Astrocyte (in vitro differentiated cells and primary cell): Measurements from ENCODE around the gene NETO2.

Source experiments
- EZH2 ChIP-seq: IDR thresholded peaks from 2 replicates; pipeline ENCODE4 v1.6.1; 2012; ENCODE audit warnings: mild to moderate bottlenecking, low read length, inconsistent platforms; ENCODE audit not compliant: insufficient read depth
- TF ChIP-seq, protein P1 (sequence below): IDR thresholded peaks from 2 replicates; pipeline ENCODE4 v1.5.1; 2011; ENCODE audit warnings: low read depth, mild to moderate bottlenecking, inconsistent platforms, low read length, moderate library complexity; ENCODE audit not compliant: insufficient read depth

DNA sequence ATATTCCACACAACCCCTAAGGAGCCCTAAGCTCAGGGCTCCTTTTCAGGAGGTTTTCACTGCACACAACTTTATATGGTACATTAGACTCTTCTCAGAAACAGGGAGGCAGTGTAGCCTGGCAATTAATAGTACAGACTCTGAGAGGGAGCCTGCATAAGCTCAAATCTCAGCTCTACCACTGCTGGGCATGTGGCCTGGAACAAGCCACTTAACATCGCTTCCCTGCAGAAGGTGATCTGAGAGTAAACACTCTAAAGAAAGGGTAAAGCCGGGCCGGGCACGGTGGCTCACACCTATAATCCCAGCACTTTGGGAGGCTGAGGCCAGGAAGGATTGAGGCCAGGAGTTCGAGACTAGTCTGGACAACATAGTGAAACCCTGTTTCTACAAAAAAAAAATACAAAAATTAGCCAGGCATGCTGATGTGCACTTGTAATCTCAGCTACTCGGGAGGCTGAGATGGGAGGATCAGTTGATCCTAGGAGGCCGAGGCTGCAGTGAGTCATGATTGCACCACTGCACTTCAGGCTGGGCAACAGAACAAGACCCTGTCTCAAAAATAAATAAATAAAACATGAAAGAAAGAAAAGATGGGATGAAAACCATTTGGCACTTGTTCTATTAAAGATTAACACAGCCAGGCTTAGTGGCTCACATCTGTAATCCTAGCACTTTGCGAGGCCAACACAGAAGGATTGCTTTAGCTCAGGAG is 99.6 kb downstream of the NETO2 start:
- TF ChIP-seq, protein P1, sequence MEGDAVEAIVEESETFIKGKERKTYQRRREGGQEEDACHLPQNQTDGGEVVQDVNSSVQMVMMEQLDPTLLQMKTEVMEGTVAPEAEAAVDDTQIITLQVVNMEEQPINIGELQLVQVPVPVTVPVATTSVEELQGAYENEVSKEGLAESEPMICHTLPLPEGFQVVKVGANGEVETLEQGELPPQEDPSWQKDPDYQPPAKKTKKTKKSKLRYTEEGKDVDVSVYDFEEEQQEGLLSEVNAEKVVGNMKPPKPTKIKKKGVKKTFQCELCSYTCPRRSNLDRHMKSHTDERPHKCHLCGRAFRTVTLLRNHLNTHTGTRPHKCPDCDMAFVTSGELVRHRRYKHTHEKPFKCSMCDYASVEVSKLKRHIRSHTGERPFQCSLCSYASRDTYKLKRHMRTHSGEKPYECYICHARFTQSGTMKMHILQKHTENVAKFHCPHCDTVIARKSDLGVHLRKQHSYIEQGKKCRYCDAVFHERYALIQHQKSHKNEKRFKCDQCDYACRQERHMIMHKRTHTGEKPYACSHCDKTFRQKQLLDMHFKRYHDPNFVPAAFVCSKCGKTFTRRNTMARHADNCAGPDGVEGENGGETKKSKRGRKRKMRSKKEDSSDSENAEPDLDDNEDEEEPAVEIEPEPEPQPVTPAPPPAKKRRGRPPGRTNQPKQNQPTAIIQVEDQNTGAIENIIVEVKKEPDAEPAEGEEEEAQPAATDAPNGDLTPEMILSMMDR: no peak
- TF ChIP-seq EZH2: no peak
